ENCODE results near the gene C9.

- TF ChIP-seq, protein P1, sequence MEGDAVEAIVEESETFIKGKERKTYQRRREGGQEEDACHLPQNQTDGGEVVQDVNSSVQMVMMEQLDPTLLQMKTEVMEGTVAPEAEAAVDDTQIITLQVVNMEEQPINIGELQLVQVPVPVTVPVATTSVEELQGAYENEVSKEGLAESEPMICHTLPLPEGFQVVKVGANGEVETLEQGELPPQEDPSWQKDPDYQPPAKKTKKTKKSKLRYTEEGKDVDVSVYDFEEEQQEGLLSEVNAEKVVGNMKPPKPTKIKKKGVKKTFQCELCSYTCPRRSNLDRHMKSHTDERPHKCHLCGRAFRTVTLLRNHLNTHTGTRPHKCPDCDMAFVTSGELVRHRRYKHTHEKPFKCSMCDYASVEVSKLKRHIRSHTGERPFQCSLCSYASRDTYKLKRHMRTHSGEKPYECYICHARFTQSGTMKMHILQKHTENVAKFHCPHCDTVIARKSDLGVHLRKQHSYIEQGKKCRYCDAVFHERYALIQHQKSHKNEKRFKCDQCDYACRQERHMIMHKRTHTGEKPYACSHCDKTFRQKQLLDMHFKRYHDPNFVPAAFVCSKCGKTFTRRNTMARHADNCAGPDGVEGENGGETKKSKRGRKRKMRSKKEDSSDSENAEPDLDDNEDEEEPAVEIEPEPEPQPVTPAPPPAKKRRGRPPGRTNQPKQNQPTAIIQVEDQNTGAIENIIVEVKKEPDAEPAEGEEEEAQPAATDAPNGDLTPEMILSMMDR (IDR thresholded peaks at IDR 0.05), result no peak
- TF ChIP-seq POLR2A (IDR thresholded peaks at IDR 0.05), result no peak
These were observed 106.7 kb downstream of the C9 start for GRCh38 chr5:39257554-39257953.
